HG02973 (cell line): ENCODE measurements around the gene ASXL3.

ENCODE experiments used
- ATAC-seq: cut with Tn5 transposase; IDR thresholded peaks from one replicate; pipeline ENCODE4 v1.9.1; 2021; ENCODE audit warnings: moderate library complexity; ENCODE audit not compliant: unreplicated experiment

Gene ASXL3

DNA sequence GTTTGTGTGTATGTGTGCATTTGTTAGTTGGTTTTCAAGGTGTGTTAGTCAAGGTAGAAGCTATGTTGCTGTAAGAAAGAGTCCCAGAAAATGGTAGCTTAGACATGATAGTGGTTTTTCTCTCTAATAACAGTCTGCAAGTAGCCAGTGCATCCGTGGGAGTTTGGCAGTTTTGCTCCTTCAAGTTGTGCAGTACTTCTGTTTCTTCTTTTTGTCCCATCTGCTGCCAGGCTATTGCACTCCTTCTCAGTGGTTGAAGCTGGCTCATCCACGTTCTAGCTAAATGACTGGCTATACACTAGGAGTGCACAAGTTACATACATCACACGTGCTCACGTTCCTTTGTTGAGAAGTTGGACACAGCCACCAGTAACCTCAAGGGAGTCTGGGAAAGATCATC is 134.7 kb downstream of the ASXL3 start:
- no peak for ATAC-seq

DNA sequence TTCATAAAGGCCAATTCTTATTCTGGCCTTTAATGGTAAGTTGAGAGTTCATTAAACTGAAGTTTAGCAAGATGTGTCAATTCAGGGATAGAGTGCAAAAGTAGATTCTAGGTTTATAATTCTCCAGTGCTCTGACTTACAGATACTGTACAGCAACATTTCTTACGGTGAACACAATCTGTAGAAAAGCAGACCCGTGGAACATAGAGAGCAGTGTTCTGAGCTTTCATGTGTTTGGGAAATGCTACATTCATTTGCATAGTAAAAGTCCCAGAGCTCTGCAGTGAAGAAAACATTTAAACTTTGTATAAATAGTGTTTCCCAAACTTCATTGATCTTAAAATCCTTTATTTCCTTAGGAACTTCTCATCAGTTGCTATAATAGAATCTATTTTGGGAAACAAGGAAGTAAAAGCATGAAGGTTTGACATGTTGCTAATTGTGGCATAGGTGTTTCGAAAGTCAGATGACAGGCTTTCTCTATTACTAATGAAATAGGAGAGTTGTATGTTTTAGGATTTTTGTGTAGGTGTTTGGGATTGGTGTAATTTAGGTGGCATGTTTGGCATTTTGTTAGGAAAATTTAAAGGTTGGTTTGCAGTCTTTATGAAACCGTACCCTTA is 138.2 kb downstream of the ASXL3 start:
- ATAC-seq, result no peak

DNA sequence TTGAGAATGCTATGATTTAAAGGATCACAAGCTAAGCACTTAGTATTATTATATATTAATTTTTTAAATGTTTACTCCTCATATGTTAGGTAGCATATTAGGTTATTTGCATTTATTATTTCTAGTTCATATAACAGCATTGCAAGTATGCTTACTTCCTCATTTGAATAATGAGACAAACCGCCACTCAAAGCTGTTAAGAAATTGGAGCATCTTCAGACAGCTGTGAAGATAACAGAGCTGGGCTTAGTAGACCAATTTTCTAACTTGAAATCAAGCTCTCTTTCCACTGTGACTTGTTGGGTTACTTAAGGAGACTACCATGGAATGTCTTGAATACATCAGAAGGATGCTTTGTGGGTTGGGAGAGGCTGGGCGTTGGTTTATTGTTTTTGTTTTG is 139.3 kb downstream of the ASXL3 start:
- ATAC-seq, result no peak

DNA sequence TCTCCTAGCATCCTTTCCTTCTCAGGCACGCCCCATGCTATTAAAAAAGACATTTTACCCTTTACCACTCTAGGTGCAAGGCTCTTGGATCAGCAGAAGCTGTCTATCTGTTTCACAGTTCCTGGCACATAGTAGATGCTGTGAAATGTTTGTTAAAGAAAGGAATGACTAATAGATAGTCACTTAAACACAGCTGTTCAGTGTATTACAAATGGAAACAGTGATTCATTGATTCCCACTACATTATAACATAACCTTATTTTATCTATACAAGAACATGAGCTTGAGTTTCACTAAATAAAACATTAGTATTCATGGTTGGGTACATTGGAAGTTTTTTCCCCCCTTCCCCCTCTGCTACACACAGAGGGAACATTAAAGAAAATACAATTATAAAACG is 142.1 kb downstream of the ASXL3 start:
- no peak for ATAC-seq

DNA sequence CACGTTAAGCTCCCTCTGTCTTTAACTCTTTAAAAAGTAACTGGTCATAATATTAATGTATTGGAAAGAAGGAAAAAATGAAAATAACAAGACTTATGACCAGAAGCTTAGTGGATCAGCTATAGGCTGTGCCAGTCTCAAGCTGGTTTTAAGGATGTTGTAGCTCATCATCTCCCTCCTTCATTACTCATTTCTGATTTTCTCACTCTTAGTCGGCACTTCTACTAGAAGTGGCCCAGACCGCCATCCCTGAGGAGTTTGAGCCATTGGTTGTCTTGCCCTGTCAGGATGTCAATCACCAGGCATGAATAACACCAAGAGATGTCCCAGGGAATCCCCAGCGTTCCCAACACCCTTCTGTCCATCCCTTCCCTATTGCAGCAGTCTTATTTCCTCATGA is 151.5 kb downstream of the ASXL3 start:
- no peak for ATAC-seq

DNA sequence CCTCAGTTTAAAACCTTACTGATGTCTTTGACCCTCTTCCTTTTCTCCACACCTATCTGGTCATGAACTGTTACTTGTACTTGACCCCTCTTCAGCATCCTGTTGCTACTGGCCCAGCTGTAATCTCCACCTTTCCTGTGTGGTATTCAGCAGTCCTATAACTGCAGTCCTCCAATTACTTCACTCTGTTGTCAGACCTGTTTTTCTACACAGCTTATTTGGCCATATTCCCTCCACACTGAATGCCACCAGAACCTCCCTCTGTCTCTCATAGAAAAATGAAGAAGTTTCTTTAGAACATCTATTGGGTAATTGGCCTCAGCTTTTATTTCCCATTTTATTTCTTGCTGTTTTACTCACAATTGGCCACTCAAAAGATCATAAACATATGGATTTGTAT is 155.4 kb downstream of the ASXL3 start:
- no peak for ATAC-seq

DNA sequence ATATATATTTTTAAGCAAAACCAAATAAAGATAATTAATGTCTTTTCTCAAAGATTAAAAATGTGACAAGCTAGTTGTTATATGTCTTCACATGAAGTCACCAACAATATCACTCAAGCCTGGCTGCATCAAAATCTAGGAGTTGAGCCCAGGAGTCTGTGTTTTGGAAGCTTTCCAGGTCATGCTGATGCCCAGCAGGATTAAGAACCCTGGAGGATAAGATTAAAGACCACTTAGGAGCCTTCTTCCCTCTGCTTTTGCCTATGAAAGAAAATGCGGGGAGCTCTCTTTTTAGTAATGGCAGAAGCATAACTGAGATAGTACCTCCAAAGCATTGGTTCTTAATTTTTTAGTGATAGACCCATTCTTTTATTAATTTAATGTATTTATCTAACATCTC is 157.4 kb downstream of the ASXL3 start:
- ATAC-seq, result no peak

DNA sequence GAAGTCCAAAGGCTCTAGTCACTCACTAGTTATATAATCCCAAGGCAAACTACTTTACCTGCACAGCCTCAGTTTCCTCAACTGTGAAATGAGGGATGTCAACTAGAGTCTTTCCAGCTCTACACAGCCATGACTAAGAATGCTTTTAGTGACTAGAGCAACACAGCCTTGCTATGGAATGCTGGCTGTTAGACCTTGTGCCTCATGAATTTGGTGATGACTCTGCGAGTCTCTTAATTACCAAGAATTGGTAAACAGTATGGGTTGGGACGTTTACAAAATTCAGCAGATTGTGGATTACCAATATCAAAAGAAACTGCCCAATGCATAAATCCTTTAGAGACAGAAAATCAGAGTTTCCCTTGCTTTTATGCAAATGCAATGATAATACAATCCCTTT is 163.7 kb downstream of the ASXL3 start:
- no peak for ATAC-seq

DNA sequence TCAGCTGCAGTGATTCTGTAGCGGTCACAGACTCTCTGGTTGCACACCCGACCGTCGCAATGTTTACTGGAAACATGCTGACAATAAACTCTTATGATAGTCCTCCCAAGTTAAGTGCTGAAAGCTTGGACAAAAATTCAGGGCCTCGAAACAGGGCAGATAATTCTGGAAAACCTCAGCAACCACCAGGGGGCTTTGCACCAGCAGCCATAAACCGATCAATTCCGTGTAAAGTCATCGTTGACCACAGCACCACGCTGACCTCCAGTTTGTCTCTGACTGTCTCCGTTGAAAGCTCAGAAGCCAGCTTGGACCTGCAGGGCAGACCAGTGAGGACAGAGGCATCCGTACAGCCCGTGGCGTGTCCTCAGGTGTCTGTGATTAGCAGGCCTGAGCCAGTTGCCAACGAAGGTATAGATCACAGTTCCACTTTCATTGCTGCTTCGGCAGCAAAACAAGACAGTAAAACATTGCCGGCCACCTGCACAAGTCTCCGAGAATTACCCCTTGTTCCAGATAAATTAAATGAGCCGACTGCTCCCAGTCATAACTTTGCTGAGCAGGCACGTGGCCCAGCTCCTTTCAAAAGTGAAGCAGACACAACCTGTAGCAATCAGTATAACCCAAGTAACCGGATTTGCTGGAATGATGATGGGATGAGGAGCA is 166.1 kb downstream of the ASXL3 start:
- no peak for ATAC-seq

DNA sequence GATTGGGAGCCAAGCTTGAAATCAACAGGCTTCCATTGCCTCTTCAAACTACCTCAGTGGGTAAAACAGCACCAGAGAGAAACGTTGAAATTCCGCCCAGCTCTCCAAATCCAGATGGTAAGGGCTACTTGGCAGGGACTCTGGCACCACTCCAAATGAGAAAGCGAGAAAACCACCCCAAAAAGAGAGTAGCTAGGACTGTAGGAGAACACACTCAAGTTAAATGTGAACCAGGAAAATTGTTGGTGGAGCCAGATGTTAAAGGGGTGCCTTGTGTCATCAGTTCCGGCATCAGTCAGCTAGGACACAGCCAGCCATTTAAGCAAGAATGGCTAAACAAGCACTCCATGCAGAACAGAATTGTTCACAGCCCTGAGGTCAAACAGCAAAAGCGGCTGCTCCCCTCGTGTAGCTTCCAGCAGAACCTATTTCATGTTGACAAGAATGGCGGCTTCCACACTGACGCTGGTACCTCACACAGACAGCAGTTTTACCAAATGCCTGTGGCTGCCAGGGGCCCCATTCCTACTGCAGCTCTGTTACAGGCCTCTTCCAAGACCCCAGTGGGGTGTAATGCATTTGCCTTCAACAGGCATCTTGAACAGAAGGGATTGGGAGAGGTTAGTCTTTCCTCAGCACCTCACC is 167.3 kb downstream of the ASXL3 start:
- ATAC-seq, result no peak

DNA sequence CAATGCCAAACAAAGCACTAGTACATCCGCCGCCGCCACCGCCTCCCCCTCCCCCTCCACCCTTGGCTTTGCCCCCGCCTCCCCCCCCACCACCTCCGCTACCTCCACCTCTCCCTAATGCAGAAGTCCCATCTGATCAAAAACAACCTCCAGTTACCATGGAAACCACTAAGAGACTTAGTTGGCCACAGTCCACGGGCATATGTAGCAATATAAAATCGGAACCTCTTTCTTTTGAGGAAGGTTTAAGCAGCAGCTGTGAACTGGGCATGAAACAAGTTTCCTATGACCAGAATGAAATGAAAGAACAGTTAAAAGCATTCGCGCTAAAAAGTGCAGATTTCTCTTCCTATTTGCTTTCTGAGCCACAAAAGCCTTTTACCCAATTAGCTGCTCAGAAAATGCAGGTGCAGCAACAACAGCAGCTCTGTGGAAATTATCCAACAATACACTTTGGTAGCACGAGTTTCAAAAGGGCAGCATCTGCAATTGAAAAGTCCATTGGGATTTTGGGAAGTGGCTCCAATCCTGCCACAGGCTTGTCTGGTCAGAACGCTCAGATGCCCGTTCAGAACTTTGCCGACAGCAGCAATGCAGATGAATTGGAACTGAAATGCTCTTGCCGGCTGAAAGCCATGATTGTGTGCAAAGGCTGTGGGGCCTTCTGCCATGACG is 168.0 kb downstream of the ASXL3 start:
- no peak for ATAC-seq

DNA sequence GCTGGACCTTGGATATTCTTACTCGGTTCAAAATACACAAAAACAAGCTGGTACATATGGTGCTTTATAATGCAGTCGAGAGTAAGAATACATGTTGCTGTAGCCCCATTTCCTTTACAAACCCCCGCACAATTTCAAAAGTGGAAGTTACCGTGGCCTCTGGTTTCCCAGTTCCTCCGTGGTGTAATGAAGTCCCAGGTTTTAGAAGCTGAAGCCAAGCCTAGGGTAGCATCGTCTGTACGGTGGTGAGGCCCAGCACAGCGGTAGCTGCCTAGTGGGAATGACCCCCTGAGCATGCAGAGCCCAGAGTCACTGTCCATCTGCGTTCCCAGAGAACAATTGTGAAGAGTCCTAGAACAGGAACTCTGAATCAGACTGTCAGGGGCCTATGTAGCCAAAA is 171.8 kb downstream of the ASXL3 start:
- no peak for ATAC-seq

DNA sequence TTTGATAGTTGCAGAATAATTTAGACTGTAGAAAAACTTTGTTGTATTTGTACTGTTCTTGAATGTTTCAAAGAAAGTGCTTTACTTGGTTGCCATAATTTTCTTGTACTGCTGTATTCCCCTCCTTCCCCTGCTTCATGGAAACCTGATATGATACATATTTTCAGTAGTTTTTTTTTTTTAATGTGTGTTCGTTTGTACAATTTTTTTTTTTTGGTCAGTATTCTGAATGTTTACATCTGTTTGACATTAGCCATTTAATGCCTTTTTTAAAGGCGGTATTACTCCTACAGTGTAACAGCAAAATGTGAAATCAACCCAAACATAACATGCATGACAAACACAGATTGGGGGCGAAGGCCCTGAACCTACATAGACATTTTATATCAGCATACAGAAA is 172.3 kb downstream of the ASXL3 start:
- ATAC-seq, result no peak

DNA sequence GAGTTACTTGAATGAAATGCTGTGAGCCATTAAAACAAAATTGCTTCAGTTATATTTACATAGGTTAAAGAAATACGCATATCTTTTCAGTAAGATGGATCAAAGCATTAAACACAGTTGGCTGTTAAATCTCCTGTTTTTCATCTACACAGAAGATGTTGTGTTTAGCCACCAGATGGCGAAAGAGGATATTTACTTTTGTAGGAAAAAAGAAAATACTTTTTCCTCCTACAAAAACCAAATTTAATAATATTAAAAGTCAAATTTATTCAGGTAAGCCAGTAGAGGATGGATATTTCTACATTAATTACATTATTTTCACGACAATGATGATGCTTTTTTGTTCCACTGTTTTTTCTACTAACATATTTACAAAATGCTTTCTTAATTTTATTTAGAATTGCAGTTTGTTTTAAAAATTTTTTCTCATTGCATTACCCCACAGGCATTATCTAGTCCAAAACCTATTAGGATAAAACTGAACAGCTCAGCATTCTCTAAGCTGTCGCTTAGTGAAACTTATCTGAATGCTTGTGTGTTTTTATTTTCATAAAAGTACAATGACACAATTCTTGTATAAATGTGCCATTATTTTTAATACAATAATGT is 173.7 kb downstream of the ASXL3 start:
- ATAC-seq, result no peak

DNA sequence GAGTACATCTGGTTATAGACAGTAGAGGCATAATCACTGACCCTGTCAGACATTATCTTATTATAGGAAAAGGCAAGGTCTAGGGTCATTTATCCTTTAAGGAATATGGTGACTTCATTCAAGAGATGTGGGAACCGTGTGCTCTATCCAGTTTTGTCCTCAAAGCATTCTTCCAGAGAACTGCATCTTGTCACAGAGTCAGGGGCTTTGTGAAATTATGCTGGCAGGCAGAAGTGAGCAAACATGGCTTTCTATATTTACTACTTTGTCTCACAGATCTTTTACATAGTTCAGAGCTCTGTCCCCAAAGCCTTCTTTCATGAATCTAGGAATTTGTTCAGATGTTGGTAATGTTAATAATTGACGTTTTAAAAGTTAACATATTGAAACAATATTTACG is 177.4 kb downstream of the ASXL3 start:
- no peak for ATAC-seq

DNA sequence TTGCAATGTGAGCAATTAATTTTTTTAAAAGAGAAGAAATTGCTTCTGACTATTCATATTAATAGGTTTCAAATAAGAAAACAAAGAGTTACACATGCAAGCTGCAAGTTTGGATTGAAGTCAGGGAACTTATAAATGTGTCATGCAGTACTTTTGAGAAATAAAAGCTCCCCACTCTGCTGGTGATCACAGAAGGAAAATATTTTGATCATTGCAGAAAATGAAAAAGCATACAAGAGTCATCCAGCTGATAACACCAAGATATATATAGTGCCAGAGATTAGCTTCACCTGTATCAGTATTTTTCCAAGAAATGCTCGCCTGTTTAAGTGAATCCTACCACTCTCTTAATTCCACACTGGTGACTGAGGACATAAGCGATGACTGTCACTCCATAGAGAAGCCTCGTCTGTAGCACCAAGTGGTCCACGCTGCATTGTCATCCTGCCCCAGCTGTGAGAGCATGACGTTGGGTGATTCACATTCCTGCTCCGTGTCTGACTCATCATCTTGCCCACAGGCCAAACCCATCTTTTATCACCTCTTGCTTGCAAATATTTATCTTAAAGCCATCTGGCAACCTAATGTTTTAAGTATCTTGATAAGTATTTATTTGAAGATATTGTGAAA is 178.0 kb downstream of the ASXL3 start:
- ATAC-seq, result no peak

DNA sequence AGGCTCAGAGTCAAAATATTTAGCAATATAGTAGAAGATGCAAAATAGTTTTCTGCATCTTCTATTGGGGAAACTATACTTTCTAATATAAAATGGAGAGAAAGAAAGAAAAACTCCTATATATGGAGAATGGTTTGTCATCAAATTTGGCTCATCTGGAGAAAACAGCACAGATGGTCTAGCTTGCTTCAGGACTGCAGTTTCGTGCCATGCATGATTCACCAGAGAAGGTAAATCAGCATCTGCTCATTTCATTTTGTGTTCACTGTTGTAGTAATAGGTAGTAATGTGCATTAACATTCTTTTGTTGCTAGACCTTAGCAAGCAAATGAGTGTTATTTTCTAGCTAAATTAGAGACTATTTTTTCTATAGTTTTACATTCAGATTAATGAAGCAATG is 179.0 kb downstream of the ASXL3 start:
- ATAC-seq, result no peak

DNA sequence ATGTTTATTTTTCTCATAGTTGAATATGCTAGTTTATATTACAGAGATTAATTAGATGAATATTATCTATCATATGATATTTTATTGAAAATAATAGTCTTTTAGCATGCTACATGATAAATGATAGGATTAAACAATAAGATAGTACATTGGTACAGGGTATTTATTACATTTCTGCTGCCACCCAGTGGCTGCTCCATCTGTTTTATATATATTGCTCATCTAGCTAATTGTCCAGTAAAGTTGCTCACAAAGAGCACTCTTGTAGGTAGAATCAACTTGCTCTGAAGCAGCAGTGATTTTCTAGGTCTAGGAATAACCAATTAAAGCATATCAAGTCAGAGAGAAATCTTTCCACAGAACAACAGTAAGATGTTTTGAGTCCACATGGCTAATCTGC is 183.3 kb downstream of the ASXL3 start:
- ATAC-seq, result no peak

DNA sequence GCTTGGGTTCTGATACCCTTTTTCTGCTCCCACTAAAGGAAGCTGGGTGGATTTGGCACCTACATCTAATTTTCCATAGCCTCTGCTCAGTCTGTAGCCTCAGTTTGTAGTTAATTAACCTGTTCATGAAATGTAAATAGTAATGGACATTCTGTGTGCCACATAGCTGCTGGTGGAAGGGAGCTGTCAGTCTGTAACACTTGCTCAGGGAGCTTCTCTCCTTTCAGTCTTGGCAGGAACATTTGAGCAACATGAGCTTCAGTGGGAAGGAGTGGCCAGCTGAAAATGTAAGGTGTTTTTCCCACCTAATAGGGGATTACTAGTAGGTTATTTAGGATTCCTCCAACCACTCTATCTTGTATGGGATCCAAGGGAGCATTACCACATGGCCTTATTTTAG is 203.4 kb downstream of the ASXL3 start:
- ATAC-seq, result no peak
